Left renal pelvis (tissue), 4 donors: ENCODE measurements around the gene SLC35B1. TPM values are rescaled to one million over a fixed set of nuclear protein-coding genes. Genes with fewer than 3 reads are reported as not detected.
"Not testable (repeated sequence)": the region's sequence is repeated elsewhere in the genome, so short reads cannot be mapped to it uniquely, and the experiment has no call there.

Experiments used
- DNase-seq, 4 donors: peaks; one replicate each; pipeline ENCODE4 v3.0.0-alpha.2; 2013; ENCODE audit warnings: low read depth in 4 of 4, low spot score in 3 of 4
- polyA plus RNA-seq, 4 donors: library from polyadenylated mRNA; unstranded; fragments of 120-200 nt; gene quantifications; one replicate each; pipeline ENCODE4 v1.2.1, GENCODE V29; 2013; ENCODE audit not compliant: insufficient read length in 4 of 4

Gene SLC35B1
- polyA plus RNA-seq, 4 donors = 62.5 to 83.9 (median 79.9) TPM

- no peak for DNase-seq
Measured at GRCh38 chr17:49738456-49739163, 30.8 kb upstream of the SLC35B1 start.

GRCh38 chr17:49734515-49735490, 27.0 kb upstream of the SLC35B1 start:
- no peak for DNase-seq

- DNase-seq = no peak
Measured at GRCh38 chr17:49731435-49731831, 23.7 kb upstream of the SLC35B1 start.

- no peak for DNase-seq
Measured at GRCh38 chr17:49730785-49731434, 23.1 kb upstream of the SLC35B1 start.

GRCh38 chr17:49730078-49730784, 22.5 kb upstream of the SLC35B1 start:
- peak in 2 of 4 donors; percentile 39 to 58 for DNase-seq

- DNase-seq = no peak
Measured at GRCh38 chr17:49729069-49729468, 21.3 kb upstream of the SLC35B1 start.

- DNase-seq = no peak
Measured at GRCh38 chr17:49728425-49728824, 20.7 kb upstream of the SLC35B1 start.

GRCh38 chr17:49727380-49727779, 19.6 kb upstream of the SLC35B1 start:
- DNase-seq = no peak

- no peak for DNase-seq
Measured at GRCh38 chr17:49725452-49726130, 17.8 kb upstream of the SLC35B1 start.

GRCh38 chr17:49724552-49724951, 16.8 kb upstream of the SLC35B1 start:
- not testable (repeated sequence) for DNase-seq

GRCh38 chr17:49723423-49723822, 15.7 kb upstream of the SLC35B1 start:
- peak in 3 of 4 donors; percentile 53 to 60 (median 58) for DNase-seq

GRCh38 chr17:49722066-49722465, 14.3 kb upstream of the SLC35B1 start:
- DNase-seq = no peak

GRCh38 chr17:49717371-49717861, 9.7 kb upstream of the SLC35B1 start:
- no peak for DNase-seq

- DNase-seq = no peak
Measured at GRCh38 chr17:49716668-49717364, 9.1 kb upstream of the SLC35B1 start.

GRCh38 chr17:49715717-49716279, 8.0 kb upstream of the SLC35B1 start:
- no peak for DNase-seq

GRCh38 chr17:49715216-49715615, 7.5 kb upstream of the SLC35B1 start:
- no peak for DNase-seq

- no peak for DNase-seq
Measured at GRCh38 chr17:49708515-49709183, 885 bp upstream of the SLC35B1 start.

GRCh38 chr17:49707246-49707607, 537 bp downstream of the SLC35B1 start:
- no peak for DNase-seq
